CD4-positive, alpha-beta T cell treated with Interleukin-12 subunit alpha and Interleukin-12 subunit beta, for 1 hour (primary cell): ENCODE data around the gene RHPN2.
"Not testable (repeated sequence)": the region's sequence is repeated elsewhere in the genome, so short reads cannot be mapped to it uniquely, and the experiment has no call there.

Experiments used
- DNase-seq: peaks from one replicate; pipeline ENCODE4 v3.0.0-alpha.2; 2020

Gene RHPN2

DNA sequence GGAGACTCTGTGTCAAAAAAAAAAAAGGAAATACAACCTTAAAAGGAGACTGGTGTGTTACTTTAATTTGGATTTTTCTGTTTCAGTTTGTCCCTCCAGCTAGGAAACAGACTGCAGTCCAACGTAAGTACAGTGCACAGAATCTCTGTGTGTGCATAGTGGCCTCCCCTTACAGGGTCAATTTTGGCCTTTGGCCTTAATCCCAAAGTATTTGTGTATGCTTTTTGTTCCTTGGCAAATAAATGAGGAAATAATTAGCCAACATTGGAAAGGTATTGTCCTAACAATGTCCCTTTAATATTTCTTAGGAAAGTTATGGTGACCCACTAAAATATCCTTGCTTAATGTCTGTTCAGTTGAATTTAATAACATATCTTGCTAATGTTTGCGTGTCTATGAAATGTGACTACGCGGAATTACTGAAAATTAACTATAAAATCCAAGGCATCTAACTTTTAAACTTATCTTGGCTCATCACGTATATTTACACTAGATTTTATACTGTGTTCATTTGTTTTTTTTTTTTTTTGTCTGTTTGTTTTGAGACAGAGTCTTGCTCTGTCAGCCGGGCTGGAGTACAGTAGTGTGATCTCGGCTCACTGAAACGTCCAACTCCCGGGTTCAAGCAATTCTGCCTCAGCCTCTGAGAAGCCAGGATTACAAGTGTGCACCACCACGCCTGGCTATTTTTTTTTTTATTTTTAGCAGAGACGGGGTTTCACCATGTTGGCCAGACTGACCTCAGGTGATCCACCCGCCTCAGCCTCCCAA lies 39.0 kb downstream of the RHPN2 start:
- not testable (repeated sequence) for DNase-seq

DNA sequence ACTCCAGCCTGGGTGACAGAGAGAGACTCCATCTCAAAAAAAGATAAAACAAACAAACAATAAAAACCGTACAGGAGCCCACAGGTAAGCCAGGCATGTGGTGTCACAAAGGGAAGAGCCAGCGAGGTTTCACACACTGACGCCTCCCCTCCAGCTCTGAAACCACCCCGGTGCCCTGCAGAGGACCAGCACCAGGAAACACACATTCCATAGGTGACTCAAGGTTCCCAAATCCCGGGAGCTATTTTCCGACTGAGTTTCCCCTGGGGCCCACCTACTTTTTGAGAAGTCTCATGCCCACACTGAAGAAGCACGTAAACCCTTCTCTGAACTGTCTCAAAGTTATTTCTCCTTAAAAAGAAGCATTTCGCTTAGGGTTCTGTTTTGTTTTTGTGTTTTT lies 40.3 kb downstream of the RHPN2 start:
- no peak for DNase-seq

DNA sequence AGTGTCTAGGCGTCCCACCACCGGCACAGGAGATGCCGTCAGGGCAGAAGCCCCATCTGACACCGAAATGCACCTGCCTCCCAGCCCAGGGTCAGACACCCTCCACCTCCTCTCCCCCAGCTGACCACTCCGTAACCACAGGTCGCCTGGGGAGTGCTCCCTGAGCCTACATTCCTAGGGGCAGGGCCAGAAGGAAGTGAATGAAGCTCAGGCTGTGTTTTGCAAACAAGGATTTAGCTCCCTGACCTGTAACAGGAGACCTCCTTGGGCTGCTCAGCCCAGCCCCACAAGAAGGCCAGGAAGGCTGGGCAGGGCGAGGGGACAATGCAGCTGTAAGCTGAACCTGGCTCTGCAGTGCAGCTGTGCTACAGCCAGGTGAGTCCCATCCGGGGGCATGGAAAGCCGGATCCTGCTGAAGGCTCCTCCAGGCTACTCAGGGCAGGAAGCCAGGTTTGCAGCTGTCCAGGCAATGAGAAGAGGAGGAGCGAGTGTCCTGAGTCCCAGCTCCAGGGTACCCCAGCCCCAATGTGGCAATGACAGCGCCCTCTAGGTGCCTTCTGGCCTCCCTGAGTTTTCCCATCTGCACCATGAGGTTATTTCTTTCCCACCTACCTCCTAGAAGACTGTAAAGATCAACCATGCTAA lies 42.1 kb downstream of the RHPN2 start:
- no peak for DNase-seq

DNA sequence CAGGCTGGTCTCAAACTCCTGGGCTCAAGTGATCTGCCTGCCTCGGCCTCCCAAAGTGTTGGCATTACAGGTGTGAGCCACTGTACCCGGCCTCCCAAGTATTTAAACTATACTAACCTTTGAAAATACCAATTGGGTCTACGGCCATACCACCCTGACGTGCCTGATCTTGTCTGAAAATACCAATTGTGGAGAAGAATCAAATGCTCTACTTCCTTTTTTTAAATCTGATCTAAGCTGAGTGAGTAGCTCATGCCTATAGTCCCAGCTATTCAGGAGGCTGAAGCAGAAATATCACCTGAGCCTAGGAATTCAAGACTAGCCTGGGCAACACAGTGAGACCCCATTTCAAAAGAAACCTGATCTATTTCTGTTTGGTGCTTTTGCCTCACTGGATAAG lies 53.8 kb downstream of the RHPN2 start:
- DNase-seq, result not testable (repeated sequence)

DNA sequence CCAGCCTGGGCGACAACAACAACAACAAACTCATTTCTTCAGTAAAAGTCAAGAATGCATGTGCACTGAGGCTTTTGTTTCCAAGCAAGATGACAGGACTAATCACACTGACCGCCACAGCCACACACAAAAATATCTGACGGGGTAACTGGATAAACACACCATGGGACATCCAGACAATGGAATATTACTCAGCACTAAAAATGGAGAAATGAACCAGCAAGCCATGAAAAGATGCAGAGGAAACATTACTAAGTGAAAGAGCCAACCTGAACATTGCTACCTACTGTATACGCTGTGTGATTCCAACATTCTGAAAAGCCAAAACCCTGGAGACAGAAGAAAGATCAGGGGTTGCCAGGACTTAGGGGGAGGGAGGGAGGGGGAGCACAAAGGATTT lies 56.0 kb downstream of the RHPN2 start:
- no peak for DNase-seq

DNA sequence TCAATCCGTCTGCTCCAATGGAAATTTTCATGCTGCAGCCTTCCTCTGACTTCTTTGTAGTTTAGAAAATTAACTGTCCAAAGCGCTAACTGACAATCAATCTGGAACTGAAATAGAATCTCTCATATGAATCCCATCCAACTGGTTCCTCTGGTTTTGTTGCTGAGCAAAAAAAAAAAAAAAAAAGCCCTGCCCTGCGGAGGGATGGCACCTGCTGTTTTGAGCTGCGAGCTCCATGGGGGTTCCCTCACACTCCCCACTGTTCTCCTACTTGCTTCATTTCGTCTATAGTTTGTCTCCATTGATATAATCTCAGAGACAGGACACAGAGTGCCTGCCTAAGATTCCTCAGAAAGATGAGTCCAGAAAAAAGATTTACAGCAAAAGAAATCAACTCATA lies 59.2 kb downstream of the RHPN2 start:
- DNase-seq, result no peak

DNA sequence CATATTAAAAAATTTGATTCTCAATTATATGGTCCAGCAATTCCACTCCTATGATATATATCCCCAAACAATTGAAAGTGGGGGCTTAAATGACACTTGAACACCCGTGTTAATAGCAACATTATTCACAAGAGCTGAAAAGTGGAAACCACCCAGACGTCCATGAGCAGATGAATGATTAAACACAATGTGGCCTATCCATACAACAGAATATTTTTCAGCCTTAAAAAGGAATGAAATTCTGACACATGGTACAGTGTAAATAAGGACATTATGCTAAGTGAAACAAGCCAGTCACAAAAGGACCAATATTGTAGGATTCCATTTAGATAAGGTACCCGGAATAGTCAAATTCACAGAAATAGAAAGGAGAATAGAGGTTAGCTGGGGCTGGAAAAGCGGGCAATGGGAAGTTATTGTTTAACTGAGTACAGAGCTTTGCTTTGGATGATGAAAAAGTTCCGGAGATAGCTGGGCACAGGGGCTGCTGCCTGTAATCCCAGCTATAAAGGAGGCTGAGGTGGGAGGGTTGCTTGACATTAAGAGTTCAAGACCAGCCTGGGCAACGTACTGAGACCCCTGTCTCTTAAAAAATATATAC lies 61.2 kb downstream of the RHPN2 start:
- DNase-seq, result not testable (repeated sequence)

DNA sequence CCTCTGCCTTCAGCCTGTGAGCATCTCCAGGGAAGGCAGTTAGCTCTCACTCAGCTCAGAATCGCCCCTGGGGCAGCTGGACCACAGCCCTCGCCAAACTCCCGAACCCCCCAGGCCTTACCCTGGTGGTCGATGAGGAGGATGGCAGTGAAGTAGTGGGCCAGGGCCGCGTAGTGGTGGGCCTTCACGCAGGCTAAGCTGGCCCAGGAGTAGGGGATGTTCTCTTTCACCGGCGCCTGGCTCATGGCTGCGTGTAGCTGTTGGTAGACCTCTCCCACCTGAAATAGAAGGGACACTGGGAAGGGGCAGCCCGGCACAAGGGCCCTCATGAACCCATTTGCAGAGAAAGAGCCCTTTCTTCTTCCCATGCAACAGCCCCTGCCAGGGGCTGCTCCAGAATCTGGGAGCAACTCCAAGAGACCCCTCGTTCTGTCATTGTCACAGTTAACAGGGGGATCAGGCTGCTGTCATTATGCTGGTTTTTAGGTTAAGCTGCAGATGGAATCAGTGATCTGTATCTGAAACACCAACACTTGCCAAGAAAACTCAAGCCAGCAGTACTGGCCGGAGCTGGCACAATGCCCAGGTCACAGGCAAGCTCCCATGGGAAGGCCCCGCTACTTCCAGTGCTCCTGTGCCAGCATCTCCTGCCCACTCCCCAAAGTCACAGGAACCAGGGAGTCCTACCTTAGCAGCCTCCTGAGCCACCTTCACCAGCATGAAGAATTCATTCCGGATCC lies 62.4 kb downstream of the RHPN2 start:
- not testable (repeated sequence) for DNase-seq

DNA sequence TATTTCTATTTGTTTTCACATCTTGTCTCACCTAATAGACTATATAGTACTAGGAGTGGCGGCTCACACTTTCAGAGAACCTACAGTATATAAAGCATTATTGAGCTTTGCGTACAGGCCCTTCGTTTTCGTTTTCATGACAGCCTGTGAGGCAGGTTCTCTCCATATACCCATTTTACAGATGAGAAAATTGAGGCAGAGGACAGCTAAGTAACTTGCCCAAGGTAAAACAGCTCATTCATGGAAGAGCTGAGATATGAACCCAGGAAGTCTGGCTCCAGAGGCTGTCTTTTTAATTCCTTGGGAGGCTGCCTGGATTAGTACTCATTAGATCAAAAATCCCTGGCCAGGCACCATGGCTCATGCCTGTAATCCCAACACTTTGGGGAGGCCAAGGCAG lies 63.8 kb downstream of the RHPN2 start:
- no peak for DNase-seq

DNA sequence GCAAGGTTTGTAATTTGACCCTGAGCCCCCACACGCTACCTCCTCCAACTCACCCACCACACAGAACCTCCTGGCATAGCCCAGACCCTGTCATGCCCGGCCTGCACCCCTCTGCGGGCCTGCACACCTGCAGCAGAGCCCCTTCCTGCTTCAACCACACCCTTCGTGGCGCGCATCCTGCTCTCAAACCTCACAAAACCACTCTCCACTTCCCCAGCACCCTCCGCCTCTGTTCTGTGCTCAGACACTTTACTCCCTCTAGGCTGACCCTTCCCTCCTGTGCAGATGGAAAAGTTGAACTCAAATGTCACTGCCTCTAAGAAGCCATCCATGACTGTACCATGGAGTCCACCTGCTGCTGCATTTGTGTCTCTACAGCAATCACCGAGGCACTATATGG lies 64.2 kb downstream of the RHPN2 start:
- peak; percentile 11 for DNase-seq

DNA sequence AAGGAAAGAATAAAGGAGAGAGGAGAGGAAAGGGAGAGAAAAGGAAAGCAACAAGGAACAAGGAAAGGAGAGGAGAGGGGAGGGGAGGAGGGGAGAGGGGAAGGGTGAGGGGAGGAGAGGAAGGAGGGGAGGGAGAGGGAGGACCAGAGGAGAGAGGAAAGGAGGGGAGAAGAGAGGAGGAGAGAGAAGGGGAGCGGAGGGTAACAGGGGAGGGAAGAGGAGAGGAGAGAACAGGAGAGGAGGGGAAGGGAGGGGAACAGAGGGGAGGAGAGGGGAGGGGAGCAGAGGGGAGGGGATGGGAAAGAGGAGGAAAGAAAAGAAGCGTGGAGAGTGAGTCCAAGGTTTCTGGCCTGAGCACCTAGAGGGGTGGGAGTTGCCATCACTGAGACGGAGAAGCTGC lies 66.0 kb downstream of the RHPN2 start:
- no peak for DNase-seq

DNA sequence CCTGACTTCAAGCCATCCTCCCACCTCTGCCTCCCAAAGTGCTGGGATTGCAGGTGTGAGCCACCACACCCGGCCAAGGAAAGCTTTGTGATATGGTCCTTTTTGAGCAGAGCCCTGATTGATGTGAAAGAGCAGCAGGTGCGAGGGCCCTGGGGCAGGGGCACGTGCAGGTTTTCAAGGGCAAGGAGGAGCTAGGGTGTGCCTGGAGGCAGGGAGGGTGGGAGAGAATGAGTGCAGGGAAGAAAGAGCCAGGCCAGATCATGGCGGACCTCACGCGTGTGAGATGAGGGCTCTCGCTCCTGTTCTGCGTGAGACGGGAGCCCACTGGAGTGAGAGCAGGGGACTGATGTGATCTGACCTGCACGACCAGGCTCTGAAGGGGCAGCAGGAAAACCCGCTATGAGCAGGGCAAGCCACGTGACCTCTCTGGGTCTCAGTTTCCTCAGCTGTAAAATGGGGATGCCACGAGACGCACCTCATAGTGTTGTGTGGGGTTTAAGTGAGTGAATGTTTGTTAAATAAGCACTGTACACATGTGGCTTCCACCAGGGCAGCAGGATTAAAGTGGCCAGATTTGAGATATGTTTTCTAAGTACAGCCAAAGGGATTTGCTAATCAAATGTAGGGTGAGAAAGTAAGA lies 66.9 kb downstream of the RHPN2 start:
- DNase-seq, result no peak

DNA sequence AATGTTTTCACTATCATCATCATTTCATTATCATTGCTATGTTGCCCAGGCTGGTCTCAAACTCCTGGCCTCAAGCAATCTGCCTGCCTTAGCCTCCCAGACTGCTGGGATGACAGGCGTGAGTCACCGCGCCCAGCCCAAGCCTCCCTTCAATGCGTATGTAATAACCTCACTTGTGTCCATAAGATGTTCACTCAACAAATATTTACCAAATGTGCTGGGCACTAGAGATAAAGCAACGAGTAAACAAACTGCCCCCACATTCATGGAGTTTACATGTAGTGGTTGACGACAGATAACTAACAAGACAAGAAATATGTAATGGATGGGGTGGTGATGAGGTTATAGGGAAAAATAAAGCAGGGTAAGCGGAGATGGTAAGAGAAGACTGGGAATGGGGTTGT lies 67.6 kb downstream of the RHPN2 start:
- DNase-seq, result not testable (repeated sequence)

DNA sequence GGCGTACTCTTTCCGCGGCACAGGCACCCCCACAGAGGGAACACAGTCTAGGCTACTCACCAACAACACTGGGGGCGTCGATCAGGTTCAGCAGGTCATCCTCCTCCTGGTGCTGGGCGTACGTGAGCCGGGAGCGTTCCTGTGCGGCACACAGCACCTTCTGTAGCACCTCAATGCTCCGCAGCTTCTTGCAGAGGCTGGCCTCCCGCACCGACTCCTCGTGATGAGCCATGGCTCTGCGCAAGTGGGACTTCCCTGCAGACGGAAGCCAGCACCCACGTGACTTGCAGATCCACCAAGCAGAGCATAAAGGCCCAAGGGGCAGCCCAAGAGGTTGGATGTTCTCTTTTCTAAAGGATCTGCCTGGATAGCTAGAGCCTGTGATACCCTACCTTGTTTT lies 68.7 kb downstream of the RHPN2 start:
- not testable (repeated sequence) for DNase-seq

DNA sequence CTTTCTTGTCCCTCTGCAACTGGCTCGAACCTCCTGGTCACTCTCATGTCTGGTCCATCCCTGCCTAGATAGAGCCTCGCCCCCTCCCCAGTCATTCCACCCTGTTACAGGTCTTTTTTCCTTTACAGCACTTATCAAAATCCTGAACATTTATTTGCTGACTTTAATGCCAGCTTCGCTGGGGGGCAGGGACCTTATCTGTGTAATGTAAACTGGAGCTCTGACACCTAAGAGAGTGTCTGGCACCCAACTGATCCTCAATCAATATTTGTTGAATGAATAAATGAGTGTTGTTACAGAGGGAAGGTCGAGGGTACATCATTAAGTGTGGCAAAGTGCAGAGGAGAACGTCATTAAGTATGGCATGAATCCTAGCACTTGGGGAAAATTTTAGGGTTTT lies 76.0 kb downstream of the RHPN2 start:
- DNase-seq, result no peak

DNA sequence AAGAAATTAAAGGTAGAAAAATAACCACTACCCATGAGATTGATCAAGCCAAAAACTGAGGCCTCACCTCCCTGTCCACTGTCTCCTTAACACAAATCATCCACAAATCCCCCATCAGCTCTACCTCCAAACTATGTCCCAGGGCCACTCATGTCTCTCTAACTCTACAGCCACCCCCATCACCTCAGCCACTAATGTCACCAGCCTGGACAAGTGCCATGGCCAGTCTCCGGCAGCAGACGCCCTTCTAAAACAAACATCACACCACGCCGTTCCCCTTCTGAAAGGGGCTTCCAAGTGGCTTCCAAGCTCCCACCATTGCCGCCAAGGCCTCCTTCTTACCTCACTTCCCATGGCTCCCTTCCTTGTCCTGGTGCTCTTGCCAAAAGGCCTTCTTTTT lies 76.4 kb downstream of the RHPN2 start:
- DNase-seq, result not testable (repeated sequence)

DNA sequence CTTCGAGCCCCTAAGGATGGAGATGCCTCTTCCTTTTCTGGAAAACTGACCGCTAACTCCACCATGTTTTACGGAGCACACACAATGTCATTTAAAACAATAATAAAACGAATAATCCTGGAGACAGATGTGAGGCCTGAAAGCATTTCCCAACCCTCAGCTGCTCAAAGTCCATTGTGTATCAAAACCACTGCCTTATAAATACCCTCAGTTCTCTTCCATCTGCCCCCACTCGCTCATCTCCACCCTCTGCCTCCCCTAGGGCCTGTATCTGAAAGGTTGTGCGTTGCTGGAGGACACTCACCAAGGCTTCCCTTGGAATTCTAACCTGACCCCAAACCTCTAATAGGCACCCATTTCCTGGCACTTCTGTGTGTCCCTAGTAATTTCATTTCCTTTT lies 82.2 kb downstream of the RHPN2 start:
- not testable (repeated sequence) for DNase-seq

DNA sequence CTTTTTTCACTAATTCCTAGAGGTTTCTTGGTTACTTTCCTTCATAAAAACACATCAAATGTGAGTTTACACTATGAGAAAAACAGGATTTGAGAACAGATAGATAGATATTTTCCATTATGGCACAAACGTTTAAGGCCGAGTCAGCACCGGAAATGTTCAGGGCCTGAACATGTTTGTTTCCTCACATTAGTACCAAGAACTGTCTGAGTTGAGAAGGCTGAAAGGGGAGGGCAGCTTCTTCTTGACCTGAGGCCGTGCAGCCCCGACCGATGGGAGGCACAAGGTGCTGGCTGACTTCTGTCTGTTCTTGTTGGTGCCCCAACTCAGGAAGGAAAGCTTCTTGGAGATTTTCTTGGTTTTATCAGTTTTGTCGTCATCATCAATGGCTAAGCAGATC lies 84.9 kb downstream of the RHPN2 start:
- DNase-seq, result not testable (repeated sequence)

DNA sequence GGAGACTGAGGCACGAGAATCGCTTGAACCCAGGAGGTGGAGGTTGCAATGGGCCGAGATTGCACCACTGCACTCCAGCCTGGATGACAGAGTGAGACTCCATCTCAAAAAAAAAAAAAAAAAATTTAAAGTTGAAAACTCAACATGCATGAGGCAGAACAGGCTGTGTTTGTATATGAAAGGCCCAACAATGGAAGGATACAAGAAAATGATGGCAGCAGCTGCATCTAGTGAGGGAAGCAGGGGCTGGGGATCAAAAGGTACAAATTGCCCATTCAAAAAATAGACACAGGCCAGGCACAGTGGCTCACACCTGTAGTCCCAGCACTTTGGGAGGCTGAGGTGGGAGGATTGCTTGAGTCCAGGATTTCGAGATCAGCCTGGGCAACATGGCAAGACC lies 86.9 kb downstream of the RHPN2 start:
- not testable (repeated sequence) for DNase-seq

DNA sequence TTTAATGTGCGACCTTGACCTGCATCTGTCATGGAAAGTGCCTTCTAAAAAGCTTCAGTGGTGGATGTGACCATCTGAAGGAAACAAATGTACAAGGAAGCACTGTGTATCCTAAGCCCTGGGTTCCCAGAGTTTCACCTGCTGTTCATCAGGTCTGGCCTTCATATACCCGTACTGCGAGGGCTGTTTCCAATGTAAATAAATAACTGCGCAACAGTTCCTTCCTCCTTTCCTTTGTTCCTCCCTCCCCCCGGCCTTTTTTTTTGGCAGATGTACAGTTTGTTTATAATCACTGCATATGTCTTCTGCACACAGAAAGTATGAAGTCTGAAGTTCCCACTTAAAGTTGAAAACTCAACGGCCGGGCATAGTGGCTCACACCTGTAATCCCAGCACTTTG lies 87.4 kb downstream of the RHPN2 start:
- no peak for DNase-seq

DNA sequence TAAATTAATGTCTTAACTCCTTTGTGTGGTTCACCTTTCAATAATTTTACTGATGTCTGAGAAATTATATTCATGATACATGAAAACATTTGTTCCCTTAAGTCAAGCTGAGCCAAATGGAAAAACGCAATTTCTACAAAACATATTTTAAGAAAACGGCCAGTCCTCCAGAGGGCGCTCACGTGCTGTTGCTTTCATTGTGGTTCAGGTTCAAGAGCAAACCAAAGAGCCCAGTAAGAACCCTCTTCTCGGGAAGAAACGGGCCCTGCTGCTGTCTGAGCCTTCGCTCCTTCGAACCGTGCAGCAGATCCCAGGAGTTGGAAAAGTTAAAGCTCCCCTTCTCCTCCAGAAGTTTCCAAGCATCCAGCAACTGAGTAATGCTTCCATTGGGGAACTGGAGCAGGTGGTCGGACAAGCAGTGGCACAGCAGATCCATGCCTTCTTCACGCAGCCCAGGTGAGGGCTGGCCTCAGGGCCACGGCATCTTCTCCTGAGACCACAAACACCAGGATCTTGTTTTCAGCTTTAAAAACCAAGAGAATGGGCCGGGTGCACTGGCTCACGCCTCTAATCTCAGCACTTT lies 88.4 kb downstream of the RHPN2 start:
- peak; percentile 71 for DNase-seq

DNA sequence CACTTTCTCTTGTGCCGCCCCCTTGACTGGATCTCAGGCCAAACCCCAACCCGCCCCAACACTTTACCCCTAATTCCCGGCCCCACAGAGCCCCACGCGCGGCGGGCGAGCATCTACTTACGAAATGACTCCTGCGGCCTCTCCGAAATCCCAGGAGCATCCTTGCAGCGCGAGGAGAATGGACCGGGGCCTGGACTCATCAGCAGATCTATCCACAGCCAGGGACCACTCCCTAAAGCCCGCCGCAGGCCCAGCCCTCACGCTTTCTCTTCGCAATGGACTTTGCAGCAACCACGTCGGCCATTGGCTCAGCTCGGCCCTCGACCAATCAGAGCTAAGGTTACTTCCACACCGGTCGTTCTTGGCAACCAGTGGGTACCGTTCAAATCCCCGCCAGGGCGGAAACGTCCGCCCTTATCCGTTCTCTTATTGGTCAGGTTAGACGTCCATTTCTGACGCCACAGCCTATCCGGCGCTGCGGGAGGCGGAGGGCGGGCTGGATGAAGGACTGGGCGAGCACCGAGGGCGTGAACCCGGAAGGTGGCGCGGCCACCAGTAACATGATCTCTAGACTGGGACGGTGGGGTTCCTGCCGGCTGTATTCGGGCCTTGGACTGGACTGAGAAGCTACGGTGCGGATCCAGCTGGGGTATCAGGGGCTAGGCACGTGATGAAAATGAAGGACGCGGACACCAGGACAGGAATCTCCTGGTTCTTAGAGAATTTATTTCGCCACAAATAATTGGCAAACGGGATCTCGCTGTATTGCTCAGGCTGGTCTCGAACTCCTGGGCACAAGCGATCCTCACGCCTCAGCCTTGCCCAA lies 92.8 kb downstream of the RHPN2 start, which contains the start of the genes CEP89 and FAAP24:
CEP89 (minus strand) TSS at position 244 of the 826 bp plus-strand sequence; CDS start at position 160, 84 bp downstream.
FAAP24 (plus strand) TSS at position 528 of the 826 bp plus-strand sequence. CDS start 955 bp downstream, outside the sequence.
- DNase-seq, result peak; percentile 100
